Breast epithelium (tissue), 4 donors: ENCODE data around the gene PLCG1. TPM values are rescaled to one million over a fixed set of nuclear protein-coding genes. Genes with fewer than 3 reads are reported as not detected.
A peak's percentile ranks its signal among the peaks of the same experiment; 100 is the strongest.

Experiments used
- DNase-seq, 2 donors: peaks; one replicate each; pipeline ENCODE4 v3.0.0-alpha.2; 2019; ENCODE audit warnings: low spot score in 2 of 2
- H3K27ac ChIP-seq, 2 donors: fragments of 200-600 bp; sonication (generic) in 1 of 2; one replicate each; pipeline ENCODE4 v1.5.1; 2016 to 2019; ENCODE audit warnings: mild to moderate bottlenecking in 1 of 2
- H3K27me3 ChIP-seq, 2 donors: fragments of 200-600 bp; sonication (generic) in 1 of 2; one replicate each; pipeline versions ENCODE4 v1.5.1 to v1.6.0; 2017 to 2019; ENCODE audit warnings: control low read depth in 1 of 2, mild to moderate bottlenecking in 1 of 2
- H3K36me3 ChIP-seq: fragments of 200-600 bp; one replicate; pipeline ENCODE4 v1.5.1; 2019
- H3K4me1 ChIP-seq, 2 donors: fragments of 200-600 bp; sonication (generic); one replicate each; pipeline ENCODE4 v1.5.1; 2016 to 2019; ENCODE audit warnings: control low read depth in 1 of 2
- H3K4me3 ChIP-seq, 3 donors: fragments of 200-600 bp; sonication (generic); 1 replicate in 2 of 3; 2 replicates in 1 of 3; pipeline ENCODE4 v1.5.1; 2016 to 2019; ENCODE audit warnings: mild to moderate bottlenecking in 3 of 3, moderate library complexity in 2 of 3
- H3K9me3 ChIP-seq, 2 donors: fragments of 200-600 bp; sonication (generic) in 1 of 2; one replicate each; pipeline ENCODE4 v1.5.1; 2016 to 2019; ENCODE audit warnings: control low read depth in 1 of 2
- POLR2A ChIP-seq: fragments of 450-650 bp; IDR thresholded peaks from one replicate; pipeline ENCODE4 v1.6.1; 2016; ENCODE audit warnings: antibody characterized with exemption, mild to moderate bottlenecking, moderate library complexity
- POLR2AphosphoS5 ChIP-seq, 3 donors: sonication (generic); formaldehyde crosslinking; IDR thresholded peaks; one replicate each; pipeline ENCODE4 v1.6.1; 2017; ENCODE audit warnings: antibody characterized with exemption in 3 of 3
- intact Hi-C: fragments of 100-400 bp; cut with DNase I; formaldehyde crosslinking; loops from one replicate; pipeline ENCODE4 v1.15.1; 2023; ENCODE audit warnings: low total_unique reads
- total RNA-seq, 3 donors: library from RNA; depleted of rRNA; stranded (reverse); fragments of >200 nt; gene quantifications; one replicate each; pipeline ENCODE4 v1.1.0, GENCODE V29; 2016
- TF ChIP-seq, protein P1 (sequence below), 3 donors: fragments of 450-650 bp; IDR thresholded peaks; one replicate each; pipeline ENCODE4 v1.5.1; 2016 to 2017; ENCODE audit warnings: antibody characterized with exemption in 3 of 3, mild to moderate bottlenecking in 3 of 3, moderate library complexity in 3 of 3

The PLCG1 gene
- 100 to 1,000 TPM in 1 of 3 donors, 10 to 100 TPM in 2; 88.5 to 132 (median 92.3) TPM for total RNA-seq

DNA sequence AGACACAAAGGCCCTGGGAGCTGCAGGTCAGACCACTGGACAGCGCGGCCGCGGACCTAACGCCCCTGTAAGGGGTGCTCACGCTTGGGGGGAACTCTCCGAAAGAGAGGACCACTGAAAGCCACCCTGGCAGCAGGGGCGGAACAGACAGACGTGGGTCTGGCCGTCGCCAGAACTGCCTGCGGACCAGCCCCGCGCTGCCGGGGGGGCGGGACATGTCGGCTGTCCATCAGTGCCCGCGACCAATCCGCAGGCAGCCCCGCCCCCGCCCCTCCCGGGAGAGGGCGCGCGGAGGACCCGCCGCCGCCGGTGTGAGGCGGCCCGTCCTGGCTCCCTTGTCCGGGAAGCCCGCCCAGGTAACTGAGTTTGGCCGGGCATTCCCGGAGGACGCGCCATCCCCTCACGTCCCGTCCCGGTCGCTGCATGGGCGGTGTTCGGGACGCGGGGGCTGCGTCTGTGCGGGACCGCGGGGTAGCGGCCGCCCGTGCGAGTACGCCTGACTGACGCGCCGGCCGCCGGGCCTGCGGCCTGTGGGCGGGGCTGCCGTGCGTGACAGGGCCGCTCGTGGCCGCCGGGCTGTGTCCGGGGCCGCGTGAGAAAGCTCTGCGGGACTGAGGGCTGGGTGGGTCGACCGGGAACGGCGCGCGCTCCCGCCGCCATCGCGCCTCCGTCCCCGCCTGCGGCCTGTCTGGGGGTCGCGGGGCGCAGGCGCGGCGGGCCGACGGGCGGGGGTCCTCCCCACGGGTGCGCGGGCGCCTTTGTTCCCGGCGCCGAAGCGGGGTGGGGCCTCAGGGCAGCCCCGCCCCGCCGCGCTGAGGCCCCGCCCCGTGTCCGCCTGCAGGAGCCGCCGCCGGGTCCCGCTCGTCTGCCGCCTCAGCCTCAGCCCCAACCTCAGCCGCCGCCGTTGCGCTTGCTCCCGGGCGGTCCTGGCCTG lies at the start of gene PLCG1:
PLCG1 (plus strand) TSS at position 864 of the 934 bp plus-strand sequence. CDS start 99 bp downstream, outside the sequence.
- H3K9me3 ChIP-seq: no peaks in the 10 kb centered on the region

GRCh38 chr20:41087777-41088176 lies 49.6 kb upstream of the PLCG1 start:
- H3K4me3 ChIP-seq: no peak overlapping the region
- intact Hi-C loops: no loop called here
- TF ChIP-seq, protein P1, sequence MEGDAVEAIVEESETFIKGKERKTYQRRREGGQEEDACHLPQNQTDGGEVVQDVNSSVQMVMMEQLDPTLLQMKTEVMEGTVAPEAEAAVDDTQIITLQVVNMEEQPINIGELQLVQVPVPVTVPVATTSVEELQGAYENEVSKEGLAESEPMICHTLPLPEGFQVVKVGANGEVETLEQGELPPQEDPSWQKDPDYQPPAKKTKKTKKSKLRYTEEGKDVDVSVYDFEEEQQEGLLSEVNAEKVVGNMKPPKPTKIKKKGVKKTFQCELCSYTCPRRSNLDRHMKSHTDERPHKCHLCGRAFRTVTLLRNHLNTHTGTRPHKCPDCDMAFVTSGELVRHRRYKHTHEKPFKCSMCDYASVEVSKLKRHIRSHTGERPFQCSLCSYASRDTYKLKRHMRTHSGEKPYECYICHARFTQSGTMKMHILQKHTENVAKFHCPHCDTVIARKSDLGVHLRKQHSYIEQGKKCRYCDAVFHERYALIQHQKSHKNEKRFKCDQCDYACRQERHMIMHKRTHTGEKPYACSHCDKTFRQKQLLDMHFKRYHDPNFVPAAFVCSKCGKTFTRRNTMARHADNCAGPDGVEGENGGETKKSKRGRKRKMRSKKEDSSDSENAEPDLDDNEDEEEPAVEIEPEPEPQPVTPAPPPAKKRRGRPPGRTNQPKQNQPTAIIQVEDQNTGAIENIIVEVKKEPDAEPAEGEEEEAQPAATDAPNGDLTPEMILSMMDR (IDR thresholded peaks at IDR 0.05): no peak
- TF ChIP-seq POLR2AphosphoS5 (IDR thresholded peaks at IDR 0.05): no peak
- TF ChIP-seq POLR2A: no peak
- no peaks in the 10 kb centered on the region for H3K36me3 ChIP-seq
- H3K27me3 ChIP-seq: no peaks in the 10 kb centered on the region
- DNase-seq: no peak
- peaks cover 0 to 8% of the 10 kb centered on the region in 2 donors for H3K4me1 ChIP-seq
- no peaks in the 10 kb centered on the region for H3K9me3 ChIP-seq
- H3K27ac ChIP-seq: no peak overlapping the region

More for the DNA sequence above, at the start of gene PLCG1:
- peaks cover 14 to 15% of the 10 kb centered on the region in 2 donors for H3K4me1 ChIP-seq
- peak within 1 kb of the TSS; percentile 94 to 98 for H3K27ac ChIP-seq
- no peaks in the 10 kb centered on the region for H3K36me3 ChIP-seq
- intact Hi-C loops: no loop called here
- no peaks in the 10 kb centered on the region for H3K27me3 ChIP-seq
- peak within 1 kb of the TSS; percentile 80 to 91 (median 86) for H3K4me3 ChIP-seq
- TF ChIP-seq, protein P1 (IDR thresholded peaks at IDR 0.05): peak in 1 of 3 donors; percentile 21
- TF ChIP-seq POLR2A: peak; percentile 69
- TF ChIP-seq POLR2AphosphoS5 (IDR thresholded peaks at IDR 0.05): peak; percentile 79 to 89 (median 88)
- DNase-seq: peak; percentile 86 to 88

GRCh38 chr20:41089555-41089954 lies 47.8 kb upstream of the PLCG1 start:
- Histone ChIP-seq H3K9me3 (no peaks in the 10 kb centered on the region), H3K4me1 (peaks cover 0 to 8% of the 10 kb centered on the region in 2 donors), H3K27me3 (no peaks in the 10 kb centered on the region), H3K4me3 (no peak overlapping the region), H3K27ac (no peak overlapping the region), H3K36me3 (no peaks in the 10 kb centered on the region)
- intact Hi-C loops: no loop called here
- no peak for DNase-seq
- no peak for TF ChIP-seq POLR2AphosphoS5 (IDR thresholded peaks at IDR 0.05)
- TF ChIP-seq, protein P1 (IDR thresholded peaks at IDR 0.05): no peak
- no peak for TF ChIP-seq POLR2A

DNA sequence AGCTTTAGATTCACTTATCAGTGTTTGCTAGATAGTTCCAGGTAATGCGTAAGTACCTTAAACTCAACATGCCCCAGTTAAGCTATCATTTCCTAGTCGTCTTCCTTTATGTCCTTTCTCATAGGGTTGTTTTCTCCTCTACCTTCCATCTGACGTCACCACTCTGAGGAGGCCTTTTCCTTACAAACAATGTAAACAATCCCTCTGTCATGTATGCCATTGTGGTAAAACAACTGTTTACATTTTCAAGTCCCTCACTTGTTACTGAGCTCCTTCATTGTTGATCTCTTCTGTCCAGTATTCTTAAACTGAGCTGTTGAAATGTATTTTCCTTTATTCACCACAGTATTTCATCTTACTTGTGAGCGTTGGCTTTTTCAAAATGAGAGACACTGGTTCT lies 45.4 kb upstream of the PLCG1 start:
- Histone ChIP-seq H3K4me3 (no peak overlapping the region), H3K36me3 (no peaks in the 10 kb centered on the region), H3K27ac (no peak overlapping the region), H3K9me3 (no peaks in the 10 kb centered on the region), H3K27me3 (no peaks in the 10 kb centered on the region), H3K4me1 (peaks cover 0 to 2% of the 10 kb centered on the region in 2 donors)
- TF ChIP-seq, protein P1 (IDR thresholded peaks at IDR 0.05): no peak
- TF ChIP-seq POLR2A (no peak), POLR2AphosphoS5 (IDR thresholded peaks at IDR 0.05) (no peak)
- intact Hi-C loops: loop anchor here (10.0 kb wide), 1 partner anchor 97 kb away; no protein-coding TSS in a partner anchor
- DNase-seq: no peak
